HG03354 (cell line): Measurements from ENCODE around the gene CBX7.
"Not testable (repeated sequence)": the region's sequence is repeated elsewhere in the genome, so short reads cannot be mapped to it uniquely, and the experiment has no call there.

ENCODE experiments used
- ATAC-seq: cut with Tn5 transposase; IDR thresholded peaks from one replicate; pipeline ENCODE4 v1.9.1; 2021; ENCODE audit warnings: mild to moderate bottlenecking; ENCODE audit not compliant: unreplicated experiment, poor library complexity, severe bottlenecking

The CBX7 gene

DNA sequence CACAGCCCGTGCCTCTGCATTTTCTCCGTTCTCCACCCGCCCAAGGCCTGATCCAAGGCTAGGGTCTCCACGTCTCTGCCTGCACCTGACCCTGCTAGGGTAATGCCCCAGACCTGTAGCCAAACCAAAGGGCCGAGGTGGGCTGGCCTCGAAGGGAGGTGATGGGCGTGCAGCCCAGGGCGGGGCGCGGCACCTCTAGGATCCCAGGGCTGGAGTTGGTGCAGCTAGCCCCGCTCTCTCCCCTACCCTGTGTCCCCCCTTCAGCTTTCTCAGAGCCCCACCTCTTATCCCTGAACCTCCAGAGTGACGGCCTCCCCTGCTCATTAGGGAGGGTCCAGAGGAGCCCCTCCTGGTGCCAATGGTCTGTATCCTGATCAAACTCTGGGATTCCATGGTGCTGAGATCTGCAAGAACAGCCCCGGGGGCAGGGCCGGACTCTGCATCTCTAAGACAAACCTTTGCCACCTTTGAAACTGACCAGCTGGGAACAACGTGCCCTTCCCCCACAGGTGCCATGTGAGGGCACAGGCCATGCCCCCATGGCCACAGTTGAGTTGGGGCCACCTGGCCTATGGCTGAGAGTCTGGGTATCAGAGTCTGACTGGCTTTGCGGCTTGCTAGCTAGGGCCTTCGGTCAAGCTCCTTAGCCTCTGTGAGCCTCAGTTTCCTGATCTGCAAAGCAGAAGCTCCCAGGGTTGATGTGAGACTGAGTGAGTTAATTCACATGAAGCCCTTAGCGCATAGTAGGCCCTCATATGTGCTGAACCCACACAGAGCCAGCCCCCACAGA lies 23.1 kb upstream of the CBX7 start:
- ATAC-seq = no peak

DNA sequence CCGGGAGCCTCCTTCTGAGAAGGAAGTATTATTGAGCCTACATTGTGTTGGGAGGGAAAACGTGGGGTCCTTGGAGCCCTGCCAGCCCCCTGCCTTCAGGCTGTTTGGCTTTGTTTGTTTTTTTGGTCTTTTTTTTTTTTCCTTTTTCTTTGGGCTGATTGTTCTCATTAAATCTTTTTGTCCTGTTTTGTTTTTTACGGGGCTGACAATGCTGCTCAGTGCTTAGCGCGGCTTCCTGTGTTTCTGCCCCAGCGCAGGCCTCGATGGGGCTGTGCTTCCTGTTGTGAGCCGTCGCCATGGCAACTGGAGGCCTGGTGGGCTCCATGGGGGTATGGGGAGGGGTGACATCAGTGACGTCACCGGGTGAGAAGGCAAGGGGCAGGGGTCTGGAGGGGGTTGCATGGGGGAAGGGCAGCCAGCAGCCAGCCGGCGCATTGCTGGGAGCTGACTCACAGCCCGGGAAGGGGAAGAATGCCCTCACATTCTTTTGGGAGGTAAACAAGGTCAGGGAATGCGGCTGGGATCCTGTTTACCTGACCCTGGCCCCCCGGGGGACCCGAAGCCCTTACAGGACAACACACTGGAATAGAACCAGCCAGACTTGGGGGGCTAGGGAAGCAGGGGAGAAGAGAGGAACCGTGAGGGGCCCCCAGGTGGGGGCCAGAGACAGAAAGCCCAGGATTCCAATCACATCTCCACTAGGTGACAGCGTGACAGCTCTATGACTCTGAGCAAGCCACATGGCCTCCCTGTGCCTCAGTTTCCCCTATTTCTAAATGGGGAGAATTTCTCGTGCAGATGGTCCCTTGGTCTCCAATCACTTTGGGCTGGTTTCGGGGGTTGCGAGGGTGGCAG lies 22.2 kb upstream of the CBX7 start:
- no peak for ATAC-seq

DNA sequence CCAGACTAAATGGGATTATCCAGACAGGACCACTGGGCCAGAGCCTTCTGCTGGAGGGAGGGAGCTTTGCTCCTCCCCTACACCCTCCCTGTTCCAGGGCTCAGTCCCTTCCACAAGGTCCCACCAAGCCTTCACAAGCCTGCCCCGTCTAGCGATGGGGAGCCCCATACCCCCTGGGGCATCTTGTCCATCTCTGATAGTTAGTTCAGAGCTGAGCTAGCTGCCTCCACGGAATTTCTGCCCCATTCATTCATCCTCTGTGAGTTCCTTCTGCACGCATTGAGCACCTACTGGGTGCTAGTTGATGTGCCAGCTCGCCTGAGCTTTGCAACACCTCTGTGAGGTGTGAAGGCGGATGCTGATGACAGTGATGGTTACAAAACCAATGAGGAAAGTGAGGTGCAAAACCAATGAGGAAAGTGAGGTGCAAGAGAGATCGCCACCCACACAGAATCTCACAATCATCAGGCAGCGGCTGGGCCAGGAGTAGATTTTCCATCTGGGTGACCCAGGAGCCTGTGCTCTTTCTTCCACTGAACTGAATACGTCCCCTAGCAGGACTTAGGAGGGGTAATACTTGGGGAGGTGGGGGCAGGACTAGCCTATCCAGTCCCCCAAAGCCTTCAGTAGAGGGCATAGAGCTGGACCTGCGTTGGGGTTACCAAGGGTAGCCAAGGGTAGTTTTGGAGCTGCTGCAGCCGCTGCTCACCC lies 21.5 kb upstream of the CBX7 start:
- ATAC-seq = no peak

DNA sequence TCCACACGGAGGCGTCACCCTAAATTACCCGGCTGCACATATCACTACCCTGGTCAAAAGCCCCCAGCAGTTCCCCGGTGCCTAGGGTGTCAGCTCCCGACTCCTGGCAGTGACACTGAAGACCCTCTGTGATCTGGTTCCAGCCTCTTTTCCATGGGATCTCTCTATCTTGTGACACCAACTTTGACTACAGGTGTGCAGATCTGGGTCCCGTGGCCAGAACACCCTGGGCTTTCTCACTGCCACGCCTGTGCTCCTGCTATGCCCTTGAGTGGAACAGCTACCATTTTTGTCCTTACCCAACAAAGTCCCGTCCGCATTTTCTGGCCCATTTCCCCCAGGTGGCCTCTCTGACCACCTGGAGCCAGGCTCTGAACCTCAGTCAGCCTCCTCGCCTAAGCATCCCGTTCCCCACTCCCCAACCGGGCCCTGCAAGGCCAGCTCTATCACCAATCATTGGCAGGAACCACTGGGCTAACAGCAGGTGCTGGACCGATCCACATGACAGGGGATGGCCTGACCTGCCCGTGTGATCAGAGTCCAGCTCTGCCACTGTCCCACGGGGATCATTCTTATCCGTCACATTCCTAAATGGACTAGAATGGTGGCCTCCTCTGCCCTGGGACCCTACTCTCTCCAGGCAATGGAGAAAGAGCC lies 20.7 kb upstream of the CBX7 start:
- no peak for ATAC-seq

DNA sequence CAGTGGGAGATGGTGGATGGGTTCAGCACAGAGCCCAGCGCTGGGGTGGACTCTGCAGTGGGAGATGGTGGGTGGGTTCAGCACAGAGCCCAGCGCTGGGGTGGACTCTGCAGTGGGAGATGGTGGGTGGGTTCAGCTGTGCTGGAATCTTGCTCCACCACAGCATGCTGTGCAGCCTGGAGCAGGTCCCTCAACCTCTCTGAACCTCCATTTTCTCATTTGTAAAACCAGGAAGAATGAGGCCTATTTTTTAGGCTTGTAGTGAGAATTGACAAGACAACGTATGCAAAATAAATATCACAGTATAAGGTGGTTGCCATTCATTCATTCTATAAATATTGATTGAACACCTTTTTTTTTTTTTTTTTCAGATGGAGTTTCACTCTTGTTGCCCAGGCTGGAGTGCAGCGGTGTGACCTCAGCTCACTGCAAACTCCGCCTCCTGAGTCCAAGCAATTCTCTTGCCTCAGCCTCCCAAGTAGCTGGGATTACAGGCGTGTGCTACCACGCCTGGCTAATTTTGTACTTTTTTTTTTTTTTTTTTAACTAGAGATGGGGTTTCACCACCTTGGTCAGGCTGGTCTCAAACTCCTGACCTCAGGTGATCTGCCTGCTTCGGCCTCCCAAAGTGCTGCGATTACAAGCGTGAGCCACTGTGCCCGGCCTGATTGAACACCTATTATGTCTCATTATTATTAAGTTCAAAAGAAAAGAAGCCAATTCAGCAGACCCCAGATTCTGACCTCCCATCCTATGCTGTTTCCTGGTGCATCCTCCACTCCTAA lies 20.0 kb upstream of the CBX7 start:
- not testable (repeated sequence) for ATAC-seq

DNA sequence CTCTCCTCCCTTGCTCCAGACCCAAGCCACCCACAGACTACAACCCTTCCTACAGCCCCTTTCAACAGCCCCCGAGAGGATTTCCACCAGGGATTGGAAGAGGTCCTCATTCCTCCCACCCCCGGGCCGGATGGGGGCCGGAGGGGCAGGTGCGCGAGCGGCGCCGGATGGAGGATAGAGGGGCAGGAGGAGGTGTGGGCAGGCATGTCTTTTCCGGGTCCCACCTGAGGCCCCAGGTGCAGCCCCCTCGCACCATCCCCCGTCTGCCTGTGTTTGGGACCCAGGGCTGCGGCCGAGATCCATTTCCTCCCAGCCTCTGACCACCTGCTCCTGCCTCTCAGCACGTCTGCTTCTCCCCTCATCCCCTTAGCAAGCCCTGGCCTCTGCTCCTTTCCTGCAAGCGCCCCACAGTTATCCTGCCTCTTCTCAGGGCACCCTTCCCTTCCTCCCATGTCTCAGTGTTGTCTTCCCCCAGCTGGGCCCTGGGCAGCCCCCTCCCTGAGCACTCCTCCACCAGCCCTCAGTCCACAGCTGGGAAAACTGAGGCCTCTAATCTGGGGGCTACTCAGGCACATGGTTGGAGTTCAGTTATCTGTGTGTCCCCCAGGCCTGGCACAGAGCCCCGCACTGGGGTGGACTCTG lies 19.3 kb upstream of the CBX7 start:
- no peak for ATAC-seq

DNA sequence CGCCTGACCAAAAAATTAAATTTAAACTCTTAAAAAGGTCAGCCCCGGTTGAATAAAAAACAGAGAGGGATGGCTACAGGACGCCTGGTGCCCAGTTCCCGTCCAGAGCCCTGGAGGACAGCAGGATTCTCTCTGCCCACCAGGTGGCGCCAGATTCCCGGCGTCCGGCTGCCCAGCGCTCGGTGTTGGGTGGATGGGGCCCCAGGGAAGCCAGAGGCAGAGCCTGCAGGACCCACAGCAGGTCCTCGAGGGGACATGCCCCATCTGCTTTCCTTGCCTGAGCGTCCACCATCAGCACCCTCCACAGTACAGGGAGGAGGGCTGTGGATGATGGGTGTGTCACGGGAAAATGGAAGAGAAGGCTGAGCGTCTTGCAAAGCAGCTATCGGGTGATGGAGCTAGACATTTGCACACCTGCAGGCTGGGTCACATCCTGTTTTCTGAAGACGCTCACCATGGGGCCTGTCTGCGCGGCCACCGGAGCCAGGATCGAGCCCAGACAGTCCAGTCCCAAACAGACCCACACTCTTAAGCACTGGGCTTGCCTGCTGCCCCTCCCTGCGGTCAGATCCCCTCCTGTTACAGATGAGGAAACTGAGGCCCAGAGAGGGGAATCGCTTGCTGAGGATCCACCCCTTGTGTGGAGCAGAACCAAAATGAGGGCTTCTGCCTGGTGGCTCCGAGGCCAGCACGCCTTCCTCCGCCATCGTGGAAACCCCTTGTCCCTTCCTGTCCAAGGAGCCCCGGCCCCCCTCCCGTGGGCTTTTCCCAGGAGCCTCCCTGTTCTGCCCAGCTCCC lies 18.5 kb upstream of the CBX7 start:
- peak; percentile 56 for ATAC-seq

DNA sequence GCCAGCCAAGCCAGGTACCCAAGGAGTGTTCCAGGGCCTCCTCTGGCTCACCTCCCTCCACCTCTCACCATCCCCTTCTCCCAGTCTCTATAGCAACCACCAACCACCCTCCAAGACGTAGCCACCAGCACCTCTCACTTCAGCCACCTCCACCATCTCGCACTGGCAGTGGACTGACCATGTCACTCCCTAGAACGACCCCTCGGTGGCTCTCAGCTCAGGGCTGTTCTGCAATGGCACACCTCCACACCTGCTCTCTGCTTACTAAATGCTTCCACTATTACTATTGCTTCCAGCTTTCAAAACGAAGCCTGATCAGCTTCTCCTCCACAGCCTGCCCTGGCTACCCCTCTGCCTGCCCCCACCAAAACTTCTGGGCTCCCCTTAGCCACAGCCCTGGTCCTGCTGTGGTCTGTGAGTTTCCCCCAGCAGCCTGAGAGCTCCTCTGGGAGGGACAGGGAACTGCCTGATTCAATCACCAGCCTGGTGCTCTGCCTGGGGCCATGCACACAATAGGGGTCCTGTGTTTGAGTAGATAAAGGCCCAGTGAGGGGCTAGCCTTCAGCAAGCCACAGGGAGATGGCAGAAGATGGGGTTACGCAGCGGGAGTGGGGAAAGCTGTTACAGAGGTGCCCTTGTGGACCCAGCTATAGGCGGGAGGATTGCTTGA lies 17.5 kb upstream of the CBX7 start:
- no peak for ATAC-seq

DNA sequence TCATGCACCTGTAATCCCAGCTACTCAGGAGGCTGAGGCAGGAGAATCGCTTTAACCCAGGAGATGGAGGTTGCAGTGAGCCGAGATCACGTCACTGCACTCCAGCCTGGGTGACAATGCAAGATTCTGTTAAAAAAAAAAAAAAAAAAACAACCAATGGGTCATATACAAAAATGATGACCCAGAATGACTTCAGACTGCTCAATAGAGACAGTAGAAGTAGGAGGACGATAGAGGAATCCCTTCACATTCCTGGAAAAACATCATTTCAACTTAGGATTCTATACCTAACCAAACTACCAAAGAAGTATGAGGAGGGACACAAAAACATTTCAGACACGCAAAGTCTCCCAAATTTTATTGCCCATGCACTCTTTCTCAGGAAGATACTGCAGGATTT lies 14.1 kb upstream of the CBX7 start:
- ATAC-seq = no peak

DNA sequence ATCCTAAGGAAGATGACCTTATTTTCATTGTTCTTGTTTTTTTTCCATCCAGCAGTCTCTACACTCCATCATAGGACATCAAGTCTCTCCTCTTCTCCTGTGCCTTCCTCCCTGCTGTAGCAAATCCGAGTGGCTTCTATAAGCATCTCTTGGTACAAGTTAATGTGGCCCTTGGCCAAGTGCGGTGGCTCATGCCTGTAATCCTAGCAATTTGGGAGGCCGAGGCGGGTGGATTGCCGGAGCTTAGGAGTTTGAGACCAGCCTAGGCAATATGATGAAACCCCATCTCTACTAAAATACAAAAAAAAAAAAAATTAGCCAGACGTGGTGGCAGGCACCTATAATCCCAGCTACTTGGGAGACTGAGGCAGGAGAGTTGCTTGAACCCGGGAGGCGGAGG lies 3.6 kb upstream of the CBX7 start:
- not testable (repeated sequence) for ATAC-seq

DNA sequence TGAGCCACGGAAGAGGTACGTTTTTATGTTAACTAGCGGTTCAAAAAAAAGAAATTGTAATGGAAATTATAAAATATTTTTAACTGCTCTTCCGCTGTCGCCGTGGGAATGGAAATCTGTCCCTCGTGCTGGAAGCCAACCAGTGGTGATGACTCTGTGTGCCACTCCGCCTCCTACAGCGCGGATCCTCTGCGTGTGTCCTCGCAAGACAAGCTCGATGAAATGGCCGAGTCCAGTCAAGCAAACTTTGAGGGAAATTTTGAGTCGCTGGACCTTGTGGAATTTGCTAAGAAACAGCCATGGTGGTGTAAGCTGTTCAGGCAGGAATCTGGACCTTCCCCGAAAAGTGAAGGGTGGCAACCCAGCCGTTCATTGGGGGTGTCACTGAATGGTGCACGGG lies 2.9 kb upstream of the CBX7 start:
- ATAC-seq = no peak

DNA sequence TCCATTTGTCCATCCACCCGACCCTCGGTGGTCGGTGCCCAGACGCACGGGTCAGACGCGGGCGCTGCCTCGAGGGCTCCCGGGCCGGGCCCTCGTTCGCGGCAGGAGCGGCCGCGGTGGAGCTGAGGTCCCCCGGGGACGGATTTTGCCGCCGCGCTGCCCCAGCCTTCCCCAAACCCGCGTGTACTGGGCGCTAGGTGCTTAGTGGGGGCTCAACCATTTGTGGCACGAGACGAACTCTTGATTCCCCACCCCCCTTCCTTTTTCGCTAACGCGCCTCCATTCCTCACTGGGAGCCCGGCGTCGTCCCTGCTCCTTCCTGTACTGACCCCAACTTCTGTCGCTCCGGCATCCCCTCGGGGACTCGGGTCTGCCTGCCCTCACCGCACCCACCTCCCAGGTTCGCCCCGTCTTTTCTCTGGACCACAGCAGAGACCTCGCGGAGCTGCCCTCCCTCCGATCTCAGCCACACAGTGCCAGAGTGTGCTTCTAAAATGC lies 789 bp upstream of the CBX7 start:
- no peak for ATAC-seq

DNA sequence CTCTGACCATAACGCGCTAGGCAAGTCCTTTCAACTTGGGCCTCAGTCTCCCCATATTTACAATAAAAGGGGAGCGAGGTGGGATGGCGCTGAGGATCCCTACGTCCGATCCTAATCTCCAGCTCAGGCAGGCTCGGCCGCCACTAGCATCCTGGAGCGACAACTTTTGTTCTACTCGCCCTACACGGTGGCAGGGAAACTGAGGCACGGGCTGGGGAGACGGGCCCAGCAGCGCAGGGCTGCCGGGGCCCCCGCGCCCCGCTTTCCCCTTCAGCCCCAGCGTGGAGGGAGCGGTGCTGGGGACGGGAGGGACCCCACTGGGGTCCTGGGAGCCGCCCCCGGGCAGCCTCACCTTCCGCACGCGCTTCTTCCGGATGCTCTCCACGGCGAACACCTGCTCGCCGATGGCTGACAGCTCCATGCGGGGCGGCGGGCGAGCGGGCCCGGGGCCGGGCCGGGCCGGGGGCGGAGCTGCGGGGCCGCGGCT lies 413 bp downstream of the CBX7 start:
- no peak for ATAC-seq

DNA sequence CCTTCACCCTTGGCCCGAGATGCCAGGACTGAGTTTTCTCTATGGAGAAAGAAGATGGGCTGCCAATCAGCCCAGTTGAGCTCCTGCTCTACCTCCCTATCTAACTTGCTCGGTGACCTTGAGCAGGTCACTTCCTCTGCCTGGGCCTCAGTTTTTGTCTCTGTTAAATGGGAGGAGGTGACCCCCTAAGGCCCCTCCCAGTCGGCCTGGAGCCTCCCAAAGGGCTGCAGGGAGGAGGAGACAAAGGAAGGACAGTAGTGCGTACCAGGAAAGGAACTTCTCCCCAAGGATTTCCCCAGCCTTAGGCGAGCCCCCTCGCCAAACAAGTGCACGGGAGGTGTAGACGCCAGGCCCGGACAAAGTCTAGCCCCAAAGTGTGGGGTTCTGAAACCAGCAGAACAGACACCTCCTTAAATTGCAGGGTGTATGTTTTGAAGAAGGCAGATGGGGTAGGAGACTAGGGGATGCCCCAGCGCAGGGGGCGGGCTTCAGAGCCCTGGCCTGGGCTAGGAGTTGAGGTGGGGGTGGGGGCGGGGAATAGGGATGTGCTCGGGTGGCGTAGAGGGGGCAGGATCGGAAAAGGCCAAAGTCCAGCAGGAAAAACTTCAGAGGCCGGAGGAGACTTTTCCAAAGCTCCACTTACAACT lies 1.0 kb downstream of the CBX7 start:
- ATAC-seq = no peak

DNA sequence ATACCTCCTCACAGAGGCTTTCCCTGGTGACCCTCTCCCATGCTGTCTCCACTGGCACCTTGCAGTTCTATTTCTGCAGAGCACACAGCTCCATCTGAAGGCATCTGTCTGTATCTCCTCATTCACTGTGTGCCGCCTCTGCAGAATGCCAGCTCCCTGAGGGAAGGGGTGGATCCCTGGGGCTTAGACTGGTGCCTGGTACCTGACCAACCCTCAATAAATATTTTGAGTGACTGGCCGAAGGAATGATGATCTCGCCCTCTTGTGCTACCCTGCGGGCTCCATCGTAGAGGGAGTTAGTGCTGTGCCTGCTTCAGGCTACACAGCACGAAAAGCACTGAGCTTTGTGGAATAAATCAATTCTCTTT lies 1.6 kb downstream of the CBX7 start:
- no peak for ATAC-seq

DNA sequence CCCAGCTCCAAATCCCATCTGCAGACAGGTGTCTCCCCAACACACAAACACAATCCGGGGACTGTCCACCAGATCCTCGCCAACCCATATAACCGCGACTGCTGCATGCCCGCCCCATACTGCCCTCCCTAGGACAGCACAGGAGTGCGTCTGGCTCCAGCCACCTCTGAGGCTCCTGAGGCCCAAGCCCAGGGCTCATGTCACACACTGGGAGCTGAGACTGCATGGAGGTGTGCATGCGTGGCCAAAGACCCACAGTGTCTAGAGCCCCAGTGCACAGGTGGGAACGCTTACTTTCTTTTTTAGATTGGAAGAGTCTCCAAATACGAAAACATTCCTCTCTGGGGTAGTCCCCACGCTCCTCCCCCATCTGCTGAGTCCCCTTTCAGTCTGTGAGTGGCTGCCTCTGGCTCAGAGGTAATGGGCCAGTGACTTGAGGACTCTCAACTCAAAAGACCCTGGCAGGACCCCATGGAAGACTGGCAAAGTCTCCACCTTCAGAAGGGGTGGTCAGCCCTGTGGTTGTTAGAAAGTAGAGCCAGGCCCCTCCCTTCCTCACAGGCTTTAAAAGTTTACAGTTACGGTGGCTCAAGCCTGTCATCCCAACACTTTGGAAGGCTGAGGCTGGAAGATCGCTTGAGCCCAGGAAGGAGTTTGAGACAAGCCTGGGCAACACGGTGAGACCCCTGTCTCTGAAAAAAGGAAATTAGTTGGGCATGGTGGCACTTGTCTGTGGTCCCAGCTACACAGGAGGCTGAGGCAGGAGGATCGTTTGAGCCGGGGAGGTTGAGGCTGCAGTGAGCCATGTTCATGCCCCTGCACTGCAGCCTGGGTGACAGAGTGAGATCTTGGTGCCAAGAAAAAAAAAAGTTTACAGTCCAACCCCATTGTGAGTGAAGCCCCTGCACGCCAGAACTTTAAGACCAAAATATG lies 2.3 kb downstream of the CBX7 start:
- ATAC-seq = no peak
